Amniotic epithelial cell (primary cell): ENCODE results near the gene BOLL.
A peak's percentile ranks its signal among the peaks of the same experiment; 100 is the strongest.
"Not testable (repeated sequence)": the region's sequence is repeated elsewhere in the genome, so short reads cannot be mapped to it uniquely, and the experiment has no call there.

Source experiments
- DNase-seq: peaks from one replicate; pipeline ENCODE4 v3.0.0-alpha.2; 2010; ENCODE audit warnings: low read depth

Gene BOLL

GRCh38 chr2:197705912-197706838, 78.9 kb downstream of the BOLL start:
- DNase-seq = no peak

GRCh38 chr2:197705121-197705911, 79.8 kb downstream of the BOLL start, which contains the start of gene MARS2:
MARS2 (plus strand) TSS chr2:197705369; CDS start chr2:197705406, 37 bp downstream.
- DNase-seq = peak; percentile 81

GRCh38 chr2:197704434-197705120, 80.5 kb downstream of the BOLL start:
- DNase-seq = no peak

- DNase-seq = no peak
These were observed 84.2 kb downstream of the BOLL start for GRCh38 chr2:197700960-197701359.

GRCh38 chr2:197699724-197700123, 85.4 kb downstream of the BOLL start:
- DNase-seq = not testable (repeated sequence)

GRCh38 chr2:197696571-197696970, 88.5 kb downstream of the BOLL start:
- DNase-seq = not testable (repeated sequence)

- not testable (repeated sequence) for DNase-seq
These were observed 89.1 kb downstream of the BOLL start for GRCh38 chr2:197695971-197696370.

GRCh38 chr2:197695206-197695605, 89.9 kb downstream of the BOLL start:
- DNase-seq = not testable (repeated sequence)

- peak; percentile 24 for DNase-seq
These were observed 107.6 kb downstream of the BOLL start for GRCh38 chr2:197677483-197677882.

- DNase-seq = peak; percentile 24
These were observed 108.1 kb downstream of the BOLL start for GRCh38 chr2:197677056-197677455.
